ENCODE results near the gene DUSP15. TPM values are rescaled to one million over a fixed set of nuclear protein-coding genes. Genes with fewer than 3 reads are reported as not detected.
"Not testable (repeated sequence)": the region's sequence is repeated elsewhere in the genome, so short reads cannot be mapped to it uniquely, and the experiment has no call there.

The DUSP15 gene
- total RNA-seq, 1 experiment from 2014 or later: not detected

DNA sequence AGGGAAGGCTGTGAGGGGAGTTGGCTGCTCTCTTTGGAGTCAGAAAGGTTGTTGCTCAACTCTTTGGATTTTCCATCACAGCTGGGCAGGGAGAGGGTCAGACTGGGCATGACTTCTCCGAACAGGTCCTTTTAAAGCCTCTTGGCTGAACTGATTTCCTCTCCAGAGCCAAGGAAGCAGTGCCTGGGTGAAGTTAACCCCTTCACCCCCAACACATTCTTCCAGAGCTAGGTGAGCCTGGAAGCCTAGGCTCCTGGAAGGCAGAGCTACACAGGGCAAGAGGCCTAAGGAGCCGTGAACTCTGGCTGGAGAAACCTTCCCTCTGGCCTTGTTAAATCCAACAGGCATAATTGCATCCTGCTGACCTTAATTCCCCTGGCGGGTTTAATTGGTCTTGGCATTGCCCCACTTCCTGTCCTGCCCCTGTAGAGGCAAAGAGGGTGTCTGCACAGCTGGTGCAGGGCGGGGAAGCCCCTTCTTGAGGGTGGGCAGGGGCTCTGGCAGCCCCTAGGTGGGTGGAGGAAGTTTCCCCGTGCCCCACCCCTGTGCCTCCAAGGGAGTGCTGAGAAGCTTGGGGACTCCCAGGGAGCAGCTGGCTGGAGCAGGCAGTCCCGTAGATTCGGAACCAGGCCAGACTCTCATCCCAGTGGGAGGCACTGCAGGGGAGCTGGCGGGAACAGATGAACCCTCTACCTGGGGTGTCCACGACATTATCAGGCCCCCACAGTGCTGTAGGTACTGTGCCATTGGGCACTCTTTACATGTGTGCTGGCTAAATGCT, 54.7 kb downstream of the DUSP15 start:
- no TSS peak for BruUV-seq (replicated peaks)
- intact Hi-C loops (cut with micrococcal nuclease; ENCODE audit: unreplicated experiment): no loop called here
- H3K27me3 Mint-ChIP-seq (ENCODE audit: unreplicated experiment): no peaks in the 10 kb centered on the region
- DNase-seq: no peak
- H3K4me3 Mint-ChIP-seq (ENCODE audit: low read depth, unreplicated experiment): no peak overlapping the region
- CTCF ChIA-PET: interaction anchor here (1.1 kb wide), 1 partner anchor 182 kb away, joined by 3 read pairs; no protein-coding TSS in a partner anchor
- no peaks in the 10 kb centered on the region for H3K9me3 Mint-ChIP-seq (ENCODE audit: low read depth, unreplicated experiment)
- TF ChIP-seq, protein P1, sequence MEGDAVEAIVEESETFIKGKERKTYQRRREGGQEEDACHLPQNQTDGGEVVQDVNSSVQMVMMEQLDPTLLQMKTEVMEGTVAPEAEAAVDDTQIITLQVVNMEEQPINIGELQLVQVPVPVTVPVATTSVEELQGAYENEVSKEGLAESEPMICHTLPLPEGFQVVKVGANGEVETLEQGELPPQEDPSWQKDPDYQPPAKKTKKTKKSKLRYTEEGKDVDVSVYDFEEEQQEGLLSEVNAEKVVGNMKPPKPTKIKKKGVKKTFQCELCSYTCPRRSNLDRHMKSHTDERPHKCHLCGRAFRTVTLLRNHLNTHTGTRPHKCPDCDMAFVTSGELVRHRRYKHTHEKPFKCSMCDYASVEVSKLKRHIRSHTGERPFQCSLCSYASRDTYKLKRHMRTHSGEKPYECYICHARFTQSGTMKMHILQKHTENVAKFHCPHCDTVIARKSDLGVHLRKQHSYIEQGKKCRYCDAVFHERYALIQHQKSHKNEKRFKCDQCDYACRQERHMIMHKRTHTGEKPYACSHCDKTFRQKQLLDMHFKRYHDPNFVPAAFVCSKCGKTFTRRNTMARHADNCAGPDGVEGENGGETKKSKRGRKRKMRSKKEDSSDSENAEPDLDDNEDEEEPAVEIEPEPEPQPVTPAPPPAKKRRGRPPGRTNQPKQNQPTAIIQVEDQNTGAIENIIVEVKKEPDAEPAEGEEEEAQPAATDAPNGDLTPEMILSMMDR (IDR thresholded peaks at IDR 0.05; ENCODE audit: unreplicated experiment): no peak
- H3K36me3 Mint-ChIP-seq (ENCODE audit: insufficient read depth, unreplicated experiment): peaks cover 14% of the 10 kb centered on the region
- no peaks in the 10 kb centered on the region for H3K4me1 Mint-ChIP-seq (ENCODE audit: low read depth, unreplicated experiment)
- no peak overlapping the region for H3K27ac Mint-ChIP-seq (ENCODE audit: unreplicated experiment)

DNA sequence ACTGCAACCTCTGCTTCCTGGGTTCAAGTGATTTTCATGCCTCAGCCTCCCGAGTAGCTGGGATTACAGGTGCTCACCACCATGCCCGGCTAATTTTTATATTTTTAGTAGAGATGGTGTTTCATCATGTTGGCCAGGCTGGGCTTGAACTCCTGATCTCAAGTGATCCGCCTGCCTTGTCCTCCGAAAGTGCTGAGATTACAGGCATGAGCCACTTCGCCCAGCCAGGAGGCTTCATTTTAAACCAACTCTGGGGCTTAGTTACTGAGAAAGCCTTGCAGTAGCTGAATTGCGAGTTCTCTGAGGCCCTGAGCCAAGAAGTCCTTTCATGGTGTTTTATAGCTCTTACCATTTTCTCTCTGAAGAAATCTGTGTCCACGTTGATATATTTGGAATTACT, 56.2 kb downstream of the DUSP15 start:
- H3K9me3 Mint-ChIP-seq (ENCODE audit: low read depth, unreplicated experiment); H3K4me3 Mint-ChIP-seq (ENCODE audit: low read depth, unreplicated experiment); BruUV-seq (replicated peaks); intact Hi-C loops (cut with micrococcal nuclease; ENCODE audit: unreplicated experiment); H3K4me1 Mint-ChIP-seq (ENCODE audit: low read depth, unreplicated experiment); H3K27me3 Mint-ChIP-seq (ENCODE audit: unreplicated experiment); DNase-seq; H3K27ac Mint-ChIP-seq (ENCODE audit: unreplicated experiment): not testable (repeated sequence)
- H3K36me3 Mint-ChIP-seq (ENCODE audit: insufficient read depth, unreplicated experiment): peaks cover 14% of the 10 kb centered on the region
- CTCF ChIA-PET: interaction anchor here (0.7 kb wide), 1 partner anchor 206 kb away, joined by 3 read pairs; no protein-coding TSS in a partner anchor

DNA sequence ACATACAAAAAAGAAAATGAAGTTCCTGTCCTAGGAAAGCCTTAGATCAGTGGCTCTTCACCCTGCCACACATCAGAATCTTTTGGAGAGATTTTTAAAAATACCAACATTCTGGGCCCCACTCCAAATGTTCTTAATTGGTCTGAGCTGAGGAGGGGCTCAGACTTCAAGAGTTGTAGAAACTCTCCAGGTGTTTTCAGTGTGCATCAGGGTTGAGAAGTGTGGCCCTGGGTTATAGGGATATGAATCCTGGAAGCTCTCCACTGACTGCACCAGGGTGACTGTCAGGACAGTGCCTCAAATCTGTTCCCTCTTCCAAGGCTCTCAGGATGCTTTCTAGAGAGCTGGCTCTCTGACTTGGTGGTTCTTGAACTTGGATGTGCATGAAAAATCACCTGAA, 56.7 kb downstream of the DUSP15 start:
- Mint-ChIP-seq H3K36me3 (ENCODE audit: insufficient read depth, unreplicated experiment) (peaks cover 14% of the 10 kb centered on the region), H3K4me1 (ENCODE audit: low read depth, unreplicated experiment) (no peaks in the 10 kb centered on the region), H3K4me3 (ENCODE audit: low read depth, unreplicated experiment) (no peak overlapping the region), H3K9me3 (ENCODE audit: low read depth, unreplicated experiment) (no peaks in the 10 kb centered on the region), H3K27ac (ENCODE audit: unreplicated experiment) (no peak overlapping the region), H3K27me3 (ENCODE audit: unreplicated experiment) (no peaks in the 10 kb centered on the region)
- no TSS peak for BruUV-seq (replicated peaks)
- TF ChIP-seq, protein P1 (IDR thresholded peaks at IDR 0.05; ENCODE audit: unreplicated experiment): no peak
- CTCF ChIA-PET: interaction anchor here (0.7 kb wide), 1 partner anchor 206 kb away, joined by 3 read pairs; no protein-coding TSS in a partner anchor
- intact Hi-C loops (cut with micrococcal nuclease; ENCODE audit: unreplicated experiment): no loop called here
- no peak for DNase-seq

DNA sequence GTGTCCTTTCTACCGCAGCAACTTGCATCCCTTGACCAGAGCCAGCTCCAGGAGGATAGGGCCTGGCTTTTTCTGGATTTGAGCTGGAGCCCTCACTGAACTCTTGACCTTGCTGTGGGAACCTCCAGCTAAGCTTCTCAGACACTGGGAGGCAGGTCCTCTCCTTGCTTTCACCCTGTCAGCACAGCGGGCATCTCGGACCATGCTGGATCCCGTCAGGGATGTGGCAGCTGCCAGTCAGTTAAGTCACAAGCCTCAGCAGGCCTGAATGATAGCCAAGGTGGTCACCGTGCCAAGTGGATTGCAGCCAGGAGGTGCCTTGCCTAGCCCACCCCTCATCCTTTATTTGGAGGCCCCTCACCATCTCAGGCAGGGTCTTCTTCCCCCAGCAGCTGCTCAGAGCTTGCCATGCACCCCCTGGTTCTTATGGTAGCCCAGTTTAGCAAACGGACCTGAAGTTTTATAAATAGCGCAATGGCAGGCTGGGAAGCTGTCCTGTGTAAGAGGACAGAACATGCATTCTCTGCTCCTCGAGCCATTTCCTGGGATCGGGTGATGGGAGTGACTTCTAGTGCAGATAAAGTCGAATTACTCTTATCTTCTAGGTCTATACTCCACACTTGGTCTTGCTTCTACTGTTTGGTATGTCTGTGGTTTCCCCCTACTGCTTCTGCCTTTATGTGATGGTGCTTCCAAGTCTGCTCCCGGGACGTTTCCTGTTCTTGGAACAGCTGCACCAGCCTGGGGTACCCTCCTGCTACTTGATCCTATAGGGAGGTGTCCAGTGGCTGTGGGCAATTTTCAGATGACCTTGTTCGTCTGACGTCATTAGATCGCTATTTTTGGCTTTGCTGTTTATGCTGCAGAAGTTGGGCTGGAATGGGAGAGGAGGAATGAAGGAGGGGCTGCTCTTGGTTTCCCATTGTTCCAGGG, 58.3 kb downstream of the DUSP15 start:
- H3K36me3 Mint-ChIP-seq (ENCODE audit: insufficient read depth, unreplicated experiment): peaks cover 14% of the 10 kb centered on the region
- intact Hi-C loops (cut with micrococcal nuclease; ENCODE audit: unreplicated experiment): no loop called here

More for the DNA sequence above, 58.3 kb downstream of the DUSP15 start:
- Mint-ChIP-seq H3K27ac (ENCODE audit: unreplicated experiment) (peak overlapping the region; percentile 3), H3K4me1 (ENCODE audit: low read depth, unreplicated experiment) (no peaks in the 10 kb centered on the region), H3K9me3 (ENCODE audit: low read depth, unreplicated experiment) (no peaks in the 10 kb centered on the region), H3K4me3 (ENCODE audit: low read depth, unreplicated experiment) (no peak overlapping the region), H3K27me3 (ENCODE audit: unreplicated experiment) (no peaks in the 10 kb centered on the region)
- TF ChIP-seq, protein P1 (IDR thresholded peaks at IDR 0.05; ENCODE audit: unreplicated experiment): no peak
- no TSS peak for BruUV-seq (replicated peaks)
- CTCF ChIA-PET: no interaction called here
- no peak for DNase-seq
